ELF-1 (cell line): ENCODE measurements around the gene CLPTM1.
"Not testable (repeated sequence)": the region's sequence is repeated elsewhere in the genome, so short reads cannot be mapped to it uniquely, and the experiment has no call there.

Experiments used
- DNase-seq: peaks from one replicate; pipeline ENCODE4 v3.0.0-alpha.2; 2016; ENCODE audit warnings: low read depth, low spot score

CLPTM1 gene

GRCh38 chr19:44973982-44974735 is 19.0 kb downstream of the CLPTM1 start:
- no peak for DNase-seq

DNA sequence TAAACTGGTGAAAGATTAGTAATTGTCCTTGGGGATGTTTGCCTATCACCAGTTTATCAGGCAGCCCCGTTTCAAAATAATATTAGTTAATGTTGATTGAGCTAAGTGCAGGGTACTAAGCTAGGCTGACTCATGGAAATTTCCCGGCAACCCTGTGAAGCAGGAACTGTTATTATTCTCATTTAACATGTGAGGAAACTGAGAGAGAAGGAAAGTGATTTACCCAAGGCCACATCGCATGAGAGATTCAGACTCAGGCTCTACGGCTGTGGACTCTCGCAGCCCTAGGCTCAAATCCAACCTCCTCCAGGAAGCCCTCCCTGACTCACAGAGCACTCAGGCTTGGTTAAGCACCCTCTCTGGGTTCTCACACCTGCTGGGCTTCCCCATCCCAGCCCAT is 19.7 kb downstream of the CLPTM1 start:
- no peak for DNase-seq

DNA sequence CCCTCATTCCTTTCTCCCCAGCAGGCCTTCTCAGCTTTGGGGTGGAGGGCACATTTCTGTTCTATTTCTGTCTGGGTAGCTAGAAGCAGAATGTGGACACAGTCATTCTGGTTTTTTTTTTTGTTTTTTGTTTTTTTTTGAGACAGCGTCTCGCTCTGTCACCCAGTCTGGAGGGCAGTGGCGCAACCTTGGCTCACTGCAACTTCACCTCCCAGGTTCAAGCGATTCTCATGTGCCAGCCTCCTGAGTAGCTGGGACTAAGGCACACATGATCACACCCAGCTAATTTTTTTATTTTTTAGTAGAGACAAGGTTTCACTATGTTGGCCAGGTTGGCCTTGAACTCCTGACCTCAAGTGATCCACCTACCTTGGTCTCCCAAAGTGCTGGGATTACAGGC is 20.3 kb downstream of the CLPTM1 start:
- no peak for DNase-seq

- DNase-seq = no peak
Observed at GRCh38 chr19:44984005-44984404, 28.8 kb downstream of the CLPTM1 start.

DNA sequence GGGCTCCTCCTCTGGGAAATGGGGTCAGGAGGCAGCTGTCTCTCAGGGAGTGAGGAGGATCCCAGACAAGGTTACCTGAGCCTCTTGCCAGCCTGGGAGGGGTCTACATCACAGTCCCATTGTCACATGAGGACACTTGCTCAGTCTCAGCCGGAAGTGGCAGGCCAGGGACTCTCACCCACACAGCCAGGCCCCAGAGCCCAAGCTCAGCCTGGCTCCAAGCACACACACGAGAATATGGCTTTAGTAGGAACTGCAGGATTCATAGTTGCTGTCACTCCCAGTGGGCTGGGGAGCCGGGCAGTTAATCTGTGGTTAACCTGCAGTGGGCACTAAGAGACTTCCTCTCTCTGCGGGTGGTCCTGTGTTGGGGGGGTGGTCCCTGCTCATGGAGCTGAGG is 30.3 kb downstream of the CLPTM1 start:
- no peak for DNase-seq

GRCh38 chr19:44986389-44986788 is 31.2 kb downstream of the CLPTM1 start:
- DNase-seq = no peak

DNA sequence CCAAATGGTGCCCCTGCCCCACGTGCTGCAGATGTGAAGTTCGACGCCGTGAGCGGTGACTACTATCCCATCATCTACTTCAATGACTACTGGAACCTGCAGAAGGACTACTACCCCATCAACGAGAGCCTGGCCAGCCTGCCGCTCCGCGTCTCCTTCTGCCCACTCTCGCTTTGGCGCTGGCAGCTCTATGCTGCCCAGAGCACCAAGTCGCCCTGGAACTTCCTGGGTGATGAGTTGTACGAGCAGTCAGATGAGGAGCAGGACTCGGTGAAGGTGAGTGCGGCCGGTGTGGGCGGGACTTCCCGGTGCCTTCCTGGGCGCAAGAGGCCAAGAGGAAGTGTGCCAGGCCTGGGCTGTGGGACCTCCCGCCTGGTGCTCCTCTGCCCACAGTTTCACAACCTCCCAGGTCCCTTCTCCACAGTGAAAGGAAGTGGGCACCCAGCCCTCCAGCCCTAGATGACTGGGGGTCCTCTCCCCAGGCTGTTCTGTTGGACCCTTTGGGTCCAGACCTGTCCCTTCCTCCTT is 32.0 kb downstream of the CLPTM1 start:
- no peak for DNase-seq

DNA sequence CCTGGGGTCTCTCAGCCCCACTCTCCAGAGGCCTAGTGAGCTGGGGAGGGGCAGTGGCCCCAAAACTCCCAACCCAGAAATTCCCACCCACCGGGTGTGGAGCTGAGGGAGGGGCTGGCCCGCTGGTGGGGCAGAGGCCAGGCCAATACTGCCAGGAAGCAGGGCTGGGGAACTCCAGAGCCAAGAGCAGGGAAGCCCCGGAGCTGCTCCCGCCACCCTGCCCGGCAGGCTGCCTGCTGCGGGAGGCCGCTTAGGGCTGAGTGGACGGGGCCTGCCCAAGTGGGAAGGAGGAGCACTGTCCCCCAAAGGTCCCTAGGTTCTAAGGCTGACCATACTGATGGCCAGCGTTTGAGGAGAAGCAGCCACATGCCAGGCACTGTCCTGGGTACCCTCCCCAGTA is 33.1 kb downstream of the CLPTM1 start:
- DNase-seq = no peak

DNA sequence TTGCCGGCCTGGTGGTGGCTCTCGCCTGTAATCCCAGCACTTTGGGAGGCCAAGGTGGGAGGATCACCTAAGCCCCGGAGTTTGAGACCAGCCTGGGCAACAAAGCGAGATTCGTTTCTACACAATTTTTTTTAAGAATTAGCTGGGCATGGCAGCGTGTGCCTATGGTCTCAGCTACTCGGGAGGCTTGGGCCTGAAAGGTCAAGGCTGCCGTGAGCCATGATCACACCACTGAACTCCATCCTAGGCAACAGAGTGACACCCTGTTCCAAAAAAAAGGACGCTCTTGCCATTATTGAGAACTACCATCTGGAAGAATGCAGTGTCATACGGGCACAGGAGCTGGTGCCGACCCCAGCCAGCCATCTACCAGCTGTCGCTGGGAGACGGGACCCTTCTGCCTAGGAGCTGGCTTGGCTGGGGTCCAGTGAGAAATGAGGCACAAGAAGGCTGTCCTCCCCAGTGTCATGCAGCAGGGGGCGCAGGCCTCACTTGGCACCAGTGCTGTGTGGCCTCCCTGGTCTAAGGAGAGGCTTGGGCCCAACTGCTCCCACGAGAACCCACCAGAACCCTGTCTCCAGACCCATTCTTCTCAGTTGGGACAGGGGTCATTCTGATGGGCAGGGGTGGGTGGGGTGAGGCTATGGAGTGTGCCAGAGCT is 33.8 kb downstream of the CLPTM1 start:
- peak; percentile 77 for DNase-seq

DNA sequence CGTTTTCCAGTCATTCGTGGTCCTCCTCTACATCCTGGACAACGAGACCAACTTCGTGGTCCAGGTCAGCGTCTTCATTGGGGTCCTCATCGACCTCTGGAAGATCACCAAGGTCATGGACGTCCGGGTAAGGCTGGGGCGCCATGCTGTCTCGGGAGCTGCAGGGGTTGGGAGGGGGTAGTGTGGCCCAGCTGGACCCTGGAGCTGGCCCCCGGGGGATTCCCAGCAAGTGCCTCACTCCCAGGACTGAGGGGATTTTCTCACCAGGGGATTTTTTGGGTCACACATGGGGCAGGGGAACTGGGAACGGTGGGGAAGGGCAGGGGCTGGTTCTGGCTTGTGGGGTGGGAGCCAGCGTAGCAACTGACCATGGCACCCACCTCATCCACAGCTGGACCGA is 35.3 kb downstream of the CLPTM1 start:
- DNase-seq = no peak

DNA sequence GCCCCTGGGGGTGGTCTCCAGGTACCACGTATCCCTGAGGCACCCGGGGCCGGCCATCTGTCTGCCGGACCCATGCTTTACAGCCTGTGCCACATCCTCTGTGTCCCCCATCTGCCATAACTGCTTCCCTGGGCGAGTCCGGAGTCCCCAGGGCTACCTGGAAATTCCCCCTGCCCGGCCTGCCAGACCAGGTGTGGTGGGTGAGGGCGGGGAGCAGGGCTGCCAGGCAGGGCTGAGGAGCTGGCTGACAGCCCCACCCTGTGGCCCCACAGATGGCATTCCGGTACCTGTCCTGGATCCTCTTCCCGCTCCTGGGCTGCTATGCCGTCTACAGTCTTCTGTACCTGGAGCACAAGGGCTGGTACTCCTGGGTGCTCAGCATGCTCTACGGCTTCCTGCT is 35.8 kb downstream of the CLPTM1 start:
- no peak for DNase-seq

DNA sequence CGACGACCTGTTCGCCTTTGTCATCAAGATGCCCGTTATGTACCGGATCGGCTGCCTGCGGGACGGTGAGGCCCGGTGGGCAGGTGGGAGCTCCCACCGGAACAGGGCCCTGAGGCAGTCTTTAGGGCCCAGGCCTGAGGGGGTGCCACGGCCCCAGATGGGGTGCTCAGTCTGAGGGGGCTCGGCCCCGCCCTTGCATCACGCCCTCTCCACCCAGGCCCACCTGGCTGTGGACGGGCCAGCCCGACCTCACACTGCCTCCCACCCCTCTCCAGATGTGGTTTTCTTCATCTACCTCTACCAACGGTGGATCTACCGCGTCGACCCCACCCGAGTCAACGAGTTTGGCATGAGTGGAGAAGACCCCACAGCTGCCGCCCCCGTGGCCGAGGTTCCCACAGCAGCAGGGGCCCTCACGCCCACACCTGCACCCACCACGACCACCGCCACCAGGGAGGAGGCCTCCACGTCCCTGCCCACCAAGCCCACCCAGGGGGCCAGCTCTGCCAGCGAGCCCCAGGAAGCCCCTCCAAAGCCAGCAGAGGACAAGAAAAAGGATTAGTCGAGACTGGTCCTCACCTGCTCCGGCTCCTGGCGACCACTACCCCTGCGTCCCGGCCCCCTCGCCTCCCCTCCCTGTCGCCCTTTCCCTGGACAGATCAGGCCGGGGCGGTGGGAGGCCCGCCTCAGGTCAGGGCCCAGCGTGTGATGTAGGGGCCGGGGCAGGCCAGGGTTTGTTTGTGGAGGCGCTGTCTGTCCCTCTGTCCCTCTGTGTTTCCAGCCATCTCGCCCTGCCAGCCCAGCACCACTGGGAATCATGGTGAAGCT is 37.4 kb downstream of the CLPTM1 start:
- no peak for DNase-seq

DNA sequence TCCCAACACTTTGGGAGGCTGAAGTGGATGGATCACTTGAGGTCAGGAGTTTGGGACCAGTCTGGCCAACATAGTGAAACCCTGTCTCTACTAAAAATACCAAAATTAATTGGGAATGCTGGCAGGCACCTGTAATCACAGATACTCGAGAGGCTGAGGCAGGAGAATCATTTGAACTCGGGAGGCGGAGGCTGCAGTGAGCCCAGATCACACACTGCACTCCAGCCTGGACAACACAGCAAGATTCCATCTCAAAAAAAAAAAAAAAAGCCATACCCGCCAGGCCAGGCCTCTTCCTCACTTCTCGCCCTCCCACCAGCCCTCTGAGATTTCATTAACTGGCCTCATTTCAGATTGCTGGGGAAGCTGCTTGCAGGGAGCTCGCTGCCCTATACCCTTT is 38.3 kb downstream of the CLPTM1 start:
- DNase-seq = no peak

- DNase-seq = no peak
Observed at GRCh38 chr19:44993926-44994537, 38.9 kb downstream of the CLPTM1 start.

- no peak for DNase-seq
Observed at GRCh38 chr19:44998025-44998424, 42.8 kb downstream of the CLPTM1 start.

GRCh38 chr19:44999131-44999925 is 44.1 kb downstream of the CLPTM1 start:
- not testable (repeated sequence) for DNase-seq

DNA sequence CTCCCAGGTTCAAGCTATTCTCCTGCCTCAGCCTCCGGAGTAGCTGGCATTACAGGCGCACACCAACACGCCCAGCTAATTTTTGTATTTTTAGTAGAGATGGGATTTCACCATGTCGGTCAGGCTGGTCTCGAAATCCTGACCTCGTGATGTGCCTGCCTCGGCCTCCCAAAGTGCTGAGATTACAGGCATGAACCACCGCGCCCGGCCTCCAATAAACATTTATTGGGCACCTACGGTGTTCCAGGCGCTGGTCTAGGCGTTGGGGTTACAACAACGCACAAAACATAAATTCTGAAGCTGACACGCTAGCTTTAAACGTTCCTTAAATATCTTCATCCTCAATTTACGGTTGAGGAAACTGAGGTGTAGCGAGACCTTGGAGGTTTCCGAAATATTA is 45.5 kb downstream of the CLPTM1 start:
- DNase-seq = not testable (repeated sequence)

GRCh38 chr19:45001087-45001739 is 46.0 kb downstream of the CLPTM1 start, which contains the start of gene RELB:
Gene RELB, plus strand, starts transcription at chr19:45001464. Its CDS starts 116 bp downstream, at chr19:45001580.
- peak; percentile 92 for DNase-seq

GRCh38 chr19:45003485-45003884 is 48.3 kb downstream of the CLPTM1 start:
- DNase-seq = no peak

DNA sequence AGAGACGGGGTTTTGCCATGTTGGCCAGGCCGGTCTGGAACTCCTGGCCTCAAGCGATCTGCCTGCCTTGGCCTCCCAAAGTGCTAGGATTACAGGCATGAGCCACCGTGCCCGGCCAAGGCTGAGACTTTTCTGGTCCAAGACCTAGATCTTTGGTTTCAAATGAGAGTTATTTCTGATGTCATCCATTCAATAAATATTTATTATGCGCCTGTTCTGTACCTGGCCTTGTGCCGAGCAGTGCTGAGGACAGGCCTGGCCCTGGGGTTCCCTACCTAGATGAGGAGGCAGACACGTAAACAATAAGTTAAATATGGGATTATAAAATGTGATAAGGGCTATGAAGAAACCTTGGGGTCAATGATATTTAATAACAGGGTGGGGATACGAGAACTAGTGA is 50.6 kb downstream of the CLPTM1 start:
- DNase-seq = no peak
